DMS153 treated with DMSO at 0.1 percent for 48 hours (cell line): Measurements from ENCODE around the gene PSMC3.

Experiments
- DNase-seq: peaks from one replicate; lab custom pipeline; 2025; ENCODE audit not compliant: unreplicated experiment; lab: John Stamatoyannopoulos, UW

Gene PSMC3

DNA sequence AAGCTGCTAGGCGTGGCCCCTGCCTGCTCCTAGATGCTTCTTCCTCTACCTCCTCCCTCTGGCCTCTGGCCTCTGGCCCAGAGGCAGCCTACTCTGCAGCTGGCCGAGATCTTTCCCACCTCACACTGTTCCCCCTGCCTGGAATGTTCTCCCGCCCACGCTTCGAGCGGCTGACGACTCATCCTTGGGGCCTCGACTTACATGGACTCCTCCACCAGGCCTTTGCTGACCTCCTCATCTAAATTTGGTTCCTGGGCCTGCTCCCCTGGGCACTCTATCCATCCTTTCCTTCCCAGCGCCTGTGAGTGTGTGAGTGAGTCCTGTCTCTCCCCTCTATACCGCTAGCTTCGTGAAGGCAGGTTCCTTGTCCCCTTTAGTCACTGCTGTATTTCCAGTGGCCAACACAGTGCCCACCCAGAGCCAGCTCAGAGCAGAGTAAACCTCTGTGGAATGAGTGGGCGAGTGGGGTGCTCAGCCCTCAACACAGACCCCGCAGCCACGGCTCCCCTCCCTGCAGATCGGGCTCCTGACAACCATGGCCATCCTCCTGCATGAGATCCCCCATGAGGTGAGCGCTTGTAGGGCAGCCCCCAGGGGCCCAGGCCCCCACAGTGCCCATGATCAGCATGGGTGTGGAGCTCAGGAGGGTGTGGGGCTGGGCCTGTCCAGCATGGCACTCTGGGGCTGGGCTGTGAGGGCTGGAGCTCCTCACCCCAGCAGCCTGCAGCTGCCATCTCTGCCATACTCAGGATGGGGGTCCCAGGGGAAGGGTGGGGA is 12.1 kb downstream of the PSMC3 start:
- DNase-seq = no peak

GRCh38 chr11:47413351-47413750 is 12.9 kb downstream of the PSMC3 start:
- no peak for DNase-seq

GRCh38 chr11:47411884-47412746 is 14.1 kb downstream of the PSMC3 start:
- no peak for DNase-seq

DNA sequence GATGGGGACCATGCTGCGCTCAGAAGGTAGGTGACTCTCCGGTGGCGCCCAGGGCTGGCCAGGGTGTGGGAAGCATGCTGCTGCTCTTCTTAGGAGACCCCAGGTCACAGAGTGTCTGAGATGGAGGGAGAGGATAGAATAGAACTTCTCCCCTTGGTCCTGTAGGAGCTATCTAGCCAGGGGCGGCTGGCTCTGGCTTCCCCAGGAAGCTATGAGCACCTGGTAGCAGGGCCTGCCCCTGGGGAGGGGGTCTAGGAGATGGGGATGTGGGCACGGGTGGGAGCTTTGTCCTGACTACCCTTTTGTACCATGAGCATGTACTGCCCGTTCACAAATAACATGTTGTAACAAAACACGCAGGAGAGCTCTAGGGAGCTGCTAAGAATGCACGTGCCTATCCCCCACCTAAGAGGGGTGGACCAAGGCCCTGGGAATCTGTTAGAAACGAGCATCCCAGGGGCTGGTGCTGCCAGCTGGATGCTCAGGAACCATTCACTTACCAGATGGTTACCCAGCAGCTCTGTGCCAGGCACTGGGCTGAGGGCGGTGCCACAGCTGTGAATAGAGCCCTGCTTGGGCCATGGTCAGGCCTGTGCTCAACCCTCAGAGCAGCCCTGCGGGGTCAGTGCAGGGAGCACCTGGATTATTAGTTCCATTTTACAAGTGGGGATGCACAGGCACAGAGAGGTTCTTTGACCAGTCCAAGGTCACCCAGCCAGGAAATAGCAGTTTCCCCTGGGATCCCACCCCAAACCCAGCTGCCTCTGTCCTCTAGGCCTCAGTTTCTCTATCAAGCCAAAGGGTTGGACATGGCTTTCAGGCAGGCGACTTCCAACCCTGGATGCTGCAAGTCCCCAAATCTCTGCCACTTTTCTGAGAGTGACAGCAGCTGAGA is 15.6 kb downstream of the PSMC3 start:
- DNase-seq = no peak

- DNase-seq = no peak
Measured at GRCh38 chr11:47409440-47410369, 16.5 kb downstream of the PSMC3 start.

DNA sequence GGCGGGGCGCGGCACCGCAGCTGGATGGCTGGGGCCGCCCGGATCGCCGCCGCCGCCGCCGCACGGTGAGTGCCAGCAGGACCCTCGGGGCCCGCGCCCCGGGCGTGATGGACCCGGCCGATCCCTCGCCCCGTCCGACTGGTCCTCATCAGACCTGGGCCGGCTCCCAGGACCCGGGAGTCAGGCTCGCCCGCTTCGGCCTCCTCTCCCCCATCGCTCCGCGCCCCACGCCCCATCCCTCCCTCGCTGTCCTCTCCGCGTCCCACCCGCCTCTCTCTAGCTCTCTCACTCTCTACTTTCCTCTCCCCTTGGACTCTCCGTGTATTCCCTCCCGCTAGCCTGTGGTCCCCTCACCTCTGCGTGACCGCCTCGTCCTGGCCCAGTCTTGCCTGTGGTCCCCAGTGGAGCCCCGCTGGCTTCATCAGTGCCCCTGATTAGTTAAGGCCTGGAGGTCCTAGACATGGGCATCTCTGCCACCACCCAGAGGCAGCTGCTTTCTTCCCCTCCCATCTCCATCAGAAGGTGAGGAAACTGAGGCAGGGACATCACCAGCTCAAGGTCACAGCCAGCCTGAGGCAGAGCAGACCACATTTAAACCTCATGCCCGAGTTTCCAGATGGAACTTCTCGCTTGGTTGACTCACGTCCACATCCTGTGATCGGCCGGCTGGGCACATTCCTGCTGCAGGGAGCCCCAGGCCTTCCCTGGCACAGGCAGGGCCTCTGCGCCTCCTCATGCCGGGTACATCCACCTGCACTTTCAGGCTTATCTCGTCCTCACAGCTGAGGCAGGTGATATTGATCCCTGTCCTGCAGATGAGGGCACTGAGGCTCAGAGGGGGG is 17.4 kb downstream of the PSMC3 start:
- DNase-seq = no peak

DNA sequence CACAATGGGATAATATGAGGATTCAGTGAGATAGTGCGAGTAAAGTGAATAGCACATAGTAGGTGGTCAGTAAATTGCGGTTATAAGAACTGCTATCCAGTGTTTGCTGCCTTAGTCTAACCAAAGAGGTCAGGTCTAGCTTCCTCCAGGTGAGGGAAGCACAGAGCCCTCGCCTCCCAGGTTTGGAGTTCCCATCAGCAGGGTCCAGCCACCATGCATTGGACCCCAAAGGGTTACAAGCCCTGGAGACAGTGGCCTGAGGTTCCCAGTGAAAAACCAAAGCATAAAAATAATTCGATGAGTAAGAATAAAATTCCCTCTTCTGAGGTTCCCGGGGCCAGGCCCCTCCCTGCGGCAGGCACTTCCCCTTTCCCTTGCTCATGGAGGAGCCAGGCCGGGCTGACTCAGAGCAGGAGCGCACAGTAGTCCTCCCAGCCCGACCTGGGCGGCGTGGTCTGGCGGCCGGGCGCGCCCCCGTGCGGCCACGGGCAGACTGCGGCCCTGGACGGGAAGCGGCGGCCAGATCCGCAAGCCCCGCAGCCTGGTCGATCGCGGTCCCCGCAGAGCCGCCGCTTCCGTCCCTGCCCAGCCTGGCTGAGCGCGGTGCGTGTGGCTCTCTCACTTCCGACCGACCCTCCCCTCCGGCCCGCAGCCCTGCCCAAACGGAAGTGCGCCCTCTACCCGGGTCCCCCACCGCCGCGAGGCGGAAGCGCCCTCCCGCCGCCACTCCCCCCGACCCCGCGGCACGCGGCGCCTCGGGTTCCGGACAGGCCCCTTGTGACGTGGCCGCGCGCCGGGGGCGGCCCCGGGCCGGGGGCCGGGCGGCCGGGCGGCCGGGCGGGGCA is 18.3 kb downstream of the PSMC3 start, which contains the start of gene SLC39A13:
Gene SLC39A13, plus strand, starts transcription at position 845 of the 845 bp plus-strand sequence. CDS start 1,505 bp downstream, outside the sequence.
- DNase-seq = peak; percentile 69

DNA sequence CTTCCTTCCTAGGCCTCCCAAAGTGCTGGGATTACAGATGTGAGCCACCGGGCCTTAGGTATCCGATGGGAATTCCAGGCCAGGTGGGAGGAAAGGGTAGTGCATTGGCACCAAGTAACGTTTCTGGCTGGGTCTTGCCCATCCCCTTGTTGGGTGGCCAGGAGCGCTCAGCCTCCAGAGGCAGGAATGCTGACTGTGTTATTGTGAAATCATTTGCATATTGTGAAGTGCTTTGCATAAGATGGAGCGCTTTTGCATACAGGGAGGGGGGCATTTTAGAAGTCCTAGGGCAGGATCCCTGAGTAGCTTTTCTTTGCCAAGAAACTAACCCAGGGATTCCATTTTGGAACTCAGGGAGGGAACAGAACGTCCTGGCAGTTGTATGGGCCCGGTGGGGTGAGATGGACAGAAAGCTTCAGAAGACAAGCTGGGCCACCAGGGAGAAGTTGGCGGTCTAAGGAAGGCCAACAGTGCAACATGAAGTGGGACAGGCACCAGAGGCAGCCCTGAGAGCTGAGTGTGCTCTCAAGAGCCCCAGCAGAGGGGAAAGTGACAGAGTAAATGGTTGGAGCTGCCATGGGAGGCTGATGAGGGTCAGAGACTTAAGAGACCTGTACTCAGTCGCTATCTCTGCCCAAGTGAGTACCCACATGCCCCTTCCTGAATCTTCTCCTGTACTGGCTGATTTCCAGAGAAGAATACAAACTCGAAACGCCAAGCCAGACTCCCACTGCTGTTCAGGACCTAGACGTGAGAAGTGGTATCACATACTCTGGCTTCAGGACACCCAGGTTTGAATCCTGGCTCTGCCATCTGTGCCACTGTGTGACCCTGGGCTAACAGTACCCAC is 19.1 kb downstream of the PSMC3 start:
- DNase-seq = no peak

- no peak for DNase-seq
Measured at GRCh38 chr11:47403571-47403970, 22.7 kb downstream of the PSMC3 start.

DNA sequence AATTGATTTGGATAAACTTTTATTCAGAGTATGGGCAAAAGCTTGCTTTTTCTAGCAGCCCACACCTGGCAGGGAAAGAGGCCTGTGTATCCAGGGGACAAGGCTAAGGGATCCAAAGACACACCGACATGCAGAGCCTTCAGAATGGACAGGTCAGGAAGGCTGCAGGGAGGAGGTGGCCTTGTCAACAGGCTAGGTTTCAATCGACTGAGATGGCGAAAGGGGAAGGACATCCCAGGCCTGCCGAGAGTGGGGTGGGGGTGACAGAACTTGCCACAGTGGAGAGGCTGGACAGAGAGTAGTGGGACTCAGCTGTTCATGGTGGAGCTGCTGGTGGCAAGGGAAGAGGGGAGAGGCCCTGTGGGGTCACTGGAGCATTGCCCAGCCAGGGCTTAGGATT is 23.1 kb downstream of the PSMC3 start:
- DNase-seq = no peak

GRCh38 chr11:47400768-47401279 is 25.4 kb downstream of the PSMC3 start:
- DNase-seq = no peak

- DNase-seq = no peak
Measured at GRCh38 chr11:47399860-47400767, 26.1 kb downstream of the PSMC3 start.

DNA sequence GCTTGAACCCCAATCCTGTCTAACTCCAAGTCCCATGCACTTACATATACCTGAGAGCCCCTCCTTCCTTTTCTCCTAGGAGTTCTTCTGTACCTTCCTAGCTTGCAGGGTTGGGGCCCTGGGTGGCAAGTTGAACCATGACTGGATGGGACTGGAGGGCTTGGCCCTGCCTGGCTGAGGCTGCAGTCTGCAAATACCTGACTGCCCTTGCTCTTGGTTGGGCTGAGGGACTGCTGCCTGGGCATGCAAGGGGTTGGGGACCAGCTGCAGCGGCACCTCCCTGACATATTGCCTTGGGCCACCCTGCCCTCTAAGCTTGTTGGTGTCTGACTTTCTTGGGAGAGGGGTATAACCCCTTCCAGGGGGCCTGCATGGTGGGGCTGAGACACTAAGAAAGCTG is 27.7 kb downstream of the PSMC3 start:
- DNase-seq = no peak

GRCh38 chr11:47398011-47398410 is 28.2 kb downstream of the PSMC3 start:
- DNase-seq = no peak

DNA sequence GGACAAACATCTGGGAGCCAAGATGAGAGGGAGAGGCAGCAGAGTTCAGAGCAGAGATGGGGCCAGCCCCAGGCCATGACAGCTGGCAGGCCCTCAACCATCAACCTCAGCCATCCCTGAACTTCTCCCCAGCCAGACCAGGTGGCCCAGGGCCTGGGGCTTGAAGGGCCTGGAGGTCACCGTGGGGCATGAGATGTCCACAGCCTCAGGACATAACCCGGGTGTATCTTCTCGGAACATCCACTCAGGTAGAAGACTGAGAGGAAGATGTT is 30.3 kb downstream of the PSMC3 start:
- DNase-seq = no peak
